WI38 (cell line): Measurements from ENCODE around the gene RGSL1.

Experiments
- H3K4me3 ChIP-seq: 2 replicates; pipeline ENCODE4 v1.5.1; 2011; ENCODE audit warnings: low read depth, mild to moderate bottlenecking, control low read depth, low read length
- TF ChIP-seq, protein P1 (sequence below): IDR thresholded peaks from 2 replicates; pipeline ENCODE4 v1.5.1; 2012; ENCODE audit warnings: low read depth, mild to moderate bottlenecking, control low read depth, low read length

RGSL1 gene

DNA sequence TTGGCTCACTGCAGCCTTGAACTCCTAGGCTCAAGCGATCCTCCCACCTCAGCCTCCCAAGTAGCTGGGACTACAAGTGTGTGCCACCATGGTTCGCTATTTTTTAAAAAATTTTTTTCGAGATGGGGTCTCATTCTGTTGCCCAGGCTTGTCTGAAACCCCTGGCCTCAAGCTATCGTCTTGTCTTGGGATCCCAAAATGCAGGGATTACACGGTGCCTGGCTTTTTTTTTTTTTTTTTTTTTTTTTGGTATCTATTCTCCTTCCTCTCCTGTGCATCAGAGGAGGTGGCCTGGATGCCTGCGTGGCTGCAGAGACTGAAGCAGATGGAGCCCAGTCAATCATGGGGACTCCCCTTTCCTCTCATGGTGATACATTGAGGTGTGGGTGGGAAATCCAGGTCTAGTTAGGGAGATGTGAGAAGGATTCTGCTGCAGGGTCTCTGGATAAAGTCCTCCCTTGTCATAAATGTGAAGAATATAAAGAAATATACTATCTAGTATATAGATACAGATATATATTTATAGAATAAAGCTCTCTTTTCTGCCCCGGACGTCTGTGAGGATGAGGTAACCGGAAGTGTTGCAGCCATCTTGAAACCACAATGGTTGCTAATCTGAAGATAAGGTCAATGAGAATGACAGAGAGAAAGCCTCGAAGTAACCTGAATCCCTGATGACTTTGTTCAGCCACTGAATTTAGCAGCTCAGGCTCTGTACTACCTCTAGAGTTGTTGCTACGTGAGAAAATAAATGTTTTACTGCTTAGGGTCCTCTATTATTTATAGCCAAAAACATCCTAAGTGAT, 19.5 kb upstream of the RGSL1 start:
- TF ChIP-seq, protein P1, sequence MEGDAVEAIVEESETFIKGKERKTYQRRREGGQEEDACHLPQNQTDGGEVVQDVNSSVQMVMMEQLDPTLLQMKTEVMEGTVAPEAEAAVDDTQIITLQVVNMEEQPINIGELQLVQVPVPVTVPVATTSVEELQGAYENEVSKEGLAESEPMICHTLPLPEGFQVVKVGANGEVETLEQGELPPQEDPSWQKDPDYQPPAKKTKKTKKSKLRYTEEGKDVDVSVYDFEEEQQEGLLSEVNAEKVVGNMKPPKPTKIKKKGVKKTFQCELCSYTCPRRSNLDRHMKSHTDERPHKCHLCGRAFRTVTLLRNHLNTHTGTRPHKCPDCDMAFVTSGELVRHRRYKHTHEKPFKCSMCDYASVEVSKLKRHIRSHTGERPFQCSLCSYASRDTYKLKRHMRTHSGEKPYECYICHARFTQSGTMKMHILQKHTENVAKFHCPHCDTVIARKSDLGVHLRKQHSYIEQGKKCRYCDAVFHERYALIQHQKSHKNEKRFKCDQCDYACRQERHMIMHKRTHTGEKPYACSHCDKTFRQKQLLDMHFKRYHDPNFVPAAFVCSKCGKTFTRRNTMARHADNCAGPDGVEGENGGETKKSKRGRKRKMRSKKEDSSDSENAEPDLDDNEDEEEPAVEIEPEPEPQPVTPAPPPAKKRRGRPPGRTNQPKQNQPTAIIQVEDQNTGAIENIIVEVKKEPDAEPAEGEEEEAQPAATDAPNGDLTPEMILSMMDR, result no peak
- no peak overlapping the region for H3K4me3 ChIP-seq

GRCh38 chr1:182431278-182431677, 18.7 kb upstream of the RGSL1 start:
- TF ChIP-seq, protein P1, result no peak
- no peak overlapping the region for H3K4me3 ChIP-seq

DNA sequence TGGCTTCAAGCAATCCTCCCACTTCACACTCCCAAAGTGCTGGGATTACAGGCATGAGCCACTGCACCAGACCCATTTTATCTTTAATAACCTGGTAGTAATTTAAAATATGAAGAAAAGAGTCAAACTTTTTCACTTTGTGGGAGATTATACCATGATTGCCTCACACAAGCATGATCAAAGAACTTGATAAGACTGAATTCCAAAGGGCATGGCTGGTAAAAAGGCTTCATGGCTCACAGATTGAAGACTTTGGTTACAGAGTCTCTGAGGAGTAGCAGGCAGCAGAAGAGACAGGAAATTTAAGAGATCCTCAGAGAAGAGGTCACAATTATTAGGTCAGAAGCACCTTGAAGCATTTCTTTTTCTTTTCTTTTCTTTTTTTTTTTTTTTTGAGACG, 16.4 kb upstream of the RGSL1 start:
- TF ChIP-seq, protein P1, result no peak

GRCh38 chr1:182438326-182438725, 11.6 kb upstream of the RGSL1 start:
- no peak overlapping the region for H3K4me3 ChIP-seq
- TF ChIP-seq, protein P1, result no peak

More for the DNA sequence above, 16.4 kb upstream of the RGSL1 start:
- H3K4me3 ChIP-seq, result no peak overlapping the region

- no peak overlapping the region for H3K4me3 ChIP-seq
- TF ChIP-seq, protein P1, result no peak
These were observed 8.2 kb upstream of the RGSL1 start for GRCh38 chr1:182441719-182442118.

DNA sequence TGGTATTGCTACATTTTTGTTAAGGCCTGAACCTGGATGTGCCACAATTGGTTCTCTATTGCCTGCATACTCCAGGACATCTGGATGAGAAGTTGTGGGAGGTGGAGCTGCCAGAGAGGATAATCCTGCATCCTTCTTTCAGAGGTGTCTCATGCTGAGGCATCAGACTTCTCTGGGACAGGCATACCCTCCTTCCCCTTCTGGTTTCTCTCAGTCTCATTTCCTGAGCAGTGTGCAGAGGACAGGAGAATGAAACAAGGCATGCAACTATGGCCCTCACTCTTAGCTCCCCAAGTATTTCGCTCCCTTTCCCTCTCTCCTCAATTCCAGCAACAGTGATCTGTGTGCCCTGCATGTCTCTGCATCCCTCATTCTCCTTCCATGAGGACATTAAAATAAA, 7.6 kb upstream of the RGSL1 start:
- no peak overlapping the region for H3K4me3 ChIP-seq
- TF ChIP-seq, protein P1, result no peak

DNA sequence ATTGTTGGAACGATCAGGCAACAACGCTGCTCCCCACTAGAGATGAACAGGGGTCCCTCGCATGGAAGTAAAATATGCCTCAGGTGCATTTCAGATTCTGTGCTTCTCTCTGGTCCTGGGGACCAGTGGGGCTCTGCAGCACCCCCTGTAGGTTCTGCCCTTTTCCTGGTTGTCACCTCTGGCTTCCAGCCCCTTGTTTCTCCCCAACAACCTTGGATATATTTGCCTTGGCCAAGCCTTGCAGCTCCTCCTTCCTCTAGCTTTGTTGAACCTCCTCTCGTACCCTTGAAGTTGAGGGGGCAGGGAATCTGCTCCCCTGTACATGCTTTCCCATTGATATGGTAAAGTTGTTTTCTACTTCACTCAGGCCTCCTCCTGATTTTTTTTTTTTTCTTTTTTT, 5.4 kb upstream of the RGSL1 start:
- TF ChIP-seq, protein P1, result no peak
- no peak overlapping the region for H3K4me3 ChIP-seq
